Vagina (tissue), 2 donors: ENCODE results near the gene PCNT. TPM values are rescaled to one million over a fixed set of nuclear protein-coding genes. Genes with fewer than 3 reads are reported as not detected.
"Not testable (repeated sequence)": the region's sequence is repeated elsewhere in the genome, so short reads cannot be mapped to it uniquely, and the experiment has no call there.

ENCODE experiments used
- DNase-seq, 2 donors: peaks; one replicate each; pipeline ENCODE4 v3.0.0-alpha.2; 2017; ENCODE audit errors: extremely low spot score in 2 of 2
- H3K27ac ChIP-seq: fragments of 200-600 bp; sonication (generic); one replicate; pipeline ENCODE4 v1.5.1; 2019
- H3K27me3 ChIP-seq: fragments of 200-600 bp; sonication (generic); one replicate; pipeline ENCODE4 v1.5.1; 2019
- H3K36me3 ChIP-seq, 2 donors: fragments of 200-600 bp; sonication (generic); one replicate each; pipeline ENCODE4 v1.5.1; 2017 to 2019
- H3K4me1 ChIP-seq: fragments of 200-600 bp; sonication (generic); one replicate; pipeline ENCODE4 v1.5.1; 2019
- H3K4me3 ChIP-seq, 2 donors: fragments of 200-600 bp; sonication (generic); 1 replicate in 1 of 2; 2 replicates in 1 of 2; pipeline ENCODE4 v1.5.1; 2016 to 2019
- H3K9me3 ChIP-seq: fragments of 200-600 bp; sonication (generic); one replicate; pipeline ENCODE4 v1.5.1; 2019
- POLR2A ChIP-seq, 2 donors: fragments of 450-650 bp; IDR thresholded peaks; one replicate each; pipeline ENCODE4 v1.6.1; 2017; ENCODE audit warnings: antibody characterized with exemption in 2 of 2, mild to moderate bottlenecking in 2 of 2, moderate library complexity in 2 of 2
- POLR2AphosphoS5 ChIP-seq, 2 donors: sonication (generic); formaldehyde crosslinking; IDR thresholded peaks; one replicate each; pipeline ENCODE4 v1.9.0; 2017; ENCODE audit warnings: antibody characterized with exemption in 2 of 2, mild to moderate bottlenecking in 2 of 2, low read depth in 1 of 2; ENCODE audit not compliant: insufficient read depth in 1 of 2
- intact Hi-C: fragments of 100-400 bp; cut with DNase I; formaldehyde crosslinking; loops from one replicate; pipeline ENCODE4 v1.15.1; 2023
- total RNA-seq: library from RNA; depleted of rRNA; stranded (reverse); fragments of >200 nt; gene quantifications from one replicate; pipeline ENCODE4 v1.2.3, GENCODE V29; 2016
- TF ChIP-seq, protein P1 (sequence below), 3 experiments: fragments of 450-650 bp in 2 of 3; fragments of 200-600 bp in 1 of 3; sonication (generic) in 1 of 3; IDR thresholded peaks; one replicate each; pipeline ENCODE4 v1.5.1; 2017 to 2019; ENCODE audit warnings: antibody characterized with exemption in 3 of 3, mild to moderate bottlenecking in 2 of 3, moderate library complexity in 2 of 3

PCNT gene
- total RNA-seq, 1 donor from 2014 or later: 35.8 TPM

DNA sequence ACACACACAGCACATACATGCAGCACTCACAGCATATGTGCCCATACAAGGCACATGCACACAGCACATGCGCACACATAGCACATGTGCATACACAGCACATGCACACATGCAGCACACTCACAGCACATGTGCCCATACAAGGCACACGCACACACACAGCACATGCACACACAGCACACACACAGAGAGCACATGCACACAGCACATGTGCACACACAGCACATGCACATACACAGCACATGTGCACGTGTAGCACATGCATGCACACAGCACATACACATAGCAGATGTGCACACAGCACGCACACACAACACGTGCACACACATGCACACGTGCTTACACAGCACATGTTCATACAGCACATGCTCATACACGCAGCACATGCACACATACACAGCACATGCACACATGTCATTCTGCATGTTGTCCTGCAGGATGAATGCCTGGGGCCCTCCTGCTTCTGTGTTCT lies 48.1 kb downstream of the PCNT start:
- no peak for TF ChIP-seq POLR2AphosphoS5 (IDR thresholded peaks at IDR 0.05; ENCODE audit: insufficient read depth in 1 of 2, low read depth in 1 of 2)
- TF ChIP-seq, protein P1, sequence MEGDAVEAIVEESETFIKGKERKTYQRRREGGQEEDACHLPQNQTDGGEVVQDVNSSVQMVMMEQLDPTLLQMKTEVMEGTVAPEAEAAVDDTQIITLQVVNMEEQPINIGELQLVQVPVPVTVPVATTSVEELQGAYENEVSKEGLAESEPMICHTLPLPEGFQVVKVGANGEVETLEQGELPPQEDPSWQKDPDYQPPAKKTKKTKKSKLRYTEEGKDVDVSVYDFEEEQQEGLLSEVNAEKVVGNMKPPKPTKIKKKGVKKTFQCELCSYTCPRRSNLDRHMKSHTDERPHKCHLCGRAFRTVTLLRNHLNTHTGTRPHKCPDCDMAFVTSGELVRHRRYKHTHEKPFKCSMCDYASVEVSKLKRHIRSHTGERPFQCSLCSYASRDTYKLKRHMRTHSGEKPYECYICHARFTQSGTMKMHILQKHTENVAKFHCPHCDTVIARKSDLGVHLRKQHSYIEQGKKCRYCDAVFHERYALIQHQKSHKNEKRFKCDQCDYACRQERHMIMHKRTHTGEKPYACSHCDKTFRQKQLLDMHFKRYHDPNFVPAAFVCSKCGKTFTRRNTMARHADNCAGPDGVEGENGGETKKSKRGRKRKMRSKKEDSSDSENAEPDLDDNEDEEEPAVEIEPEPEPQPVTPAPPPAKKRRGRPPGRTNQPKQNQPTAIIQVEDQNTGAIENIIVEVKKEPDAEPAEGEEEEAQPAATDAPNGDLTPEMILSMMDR (IDR thresholded peaks at IDR 0.05): no peak
- intact Hi-C loops: no loop called here
- Histone ChIP-seq H3K4me3 (no peak overlapping the region), H3K4me1 (no peaks in the 10 kb centered on the region), H3K9me3 (no peaks in the 10 kb centered on the region), H3K27me3 (no peaks in the 10 kb centered on the region), H3K27ac (no peak overlapping the region), H3K36me3 (peaks cover 0 to 7% of the 10 kb centered on the region in 2 donors)
- no peak for DNase-seq

DNA sequence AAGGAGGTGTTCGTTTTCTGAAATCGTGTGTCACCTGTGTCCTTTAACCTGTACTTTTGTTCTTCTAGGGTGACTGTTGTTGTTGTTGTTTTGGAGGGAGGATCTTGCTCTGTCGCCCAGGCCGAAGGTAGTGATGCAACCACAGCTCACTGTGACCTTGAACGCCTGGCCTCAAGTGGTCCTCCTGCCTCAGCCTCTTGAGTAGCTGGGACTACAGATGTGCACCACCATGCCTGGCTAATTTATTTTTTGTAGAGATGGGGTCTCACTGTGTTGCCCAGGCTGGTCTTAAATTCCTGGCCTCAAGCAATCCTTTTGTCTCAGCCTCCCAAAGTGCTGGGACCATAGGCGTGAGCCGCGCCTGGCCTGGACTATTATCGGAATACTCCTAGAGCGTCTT lies 49.0 kb downstream of the PCNT start:
- H3K36me3 ChIP-seq, H3K9me3 ChIP-seq, H3K27me3 ChIP-seq, H3K4me1 ChIP-seq, H3K27ac ChIP-seq, DNase-seq, intact Hi-C loops, H3K4me3 ChIP-seq: not testable (repeated sequence)

DNA sequence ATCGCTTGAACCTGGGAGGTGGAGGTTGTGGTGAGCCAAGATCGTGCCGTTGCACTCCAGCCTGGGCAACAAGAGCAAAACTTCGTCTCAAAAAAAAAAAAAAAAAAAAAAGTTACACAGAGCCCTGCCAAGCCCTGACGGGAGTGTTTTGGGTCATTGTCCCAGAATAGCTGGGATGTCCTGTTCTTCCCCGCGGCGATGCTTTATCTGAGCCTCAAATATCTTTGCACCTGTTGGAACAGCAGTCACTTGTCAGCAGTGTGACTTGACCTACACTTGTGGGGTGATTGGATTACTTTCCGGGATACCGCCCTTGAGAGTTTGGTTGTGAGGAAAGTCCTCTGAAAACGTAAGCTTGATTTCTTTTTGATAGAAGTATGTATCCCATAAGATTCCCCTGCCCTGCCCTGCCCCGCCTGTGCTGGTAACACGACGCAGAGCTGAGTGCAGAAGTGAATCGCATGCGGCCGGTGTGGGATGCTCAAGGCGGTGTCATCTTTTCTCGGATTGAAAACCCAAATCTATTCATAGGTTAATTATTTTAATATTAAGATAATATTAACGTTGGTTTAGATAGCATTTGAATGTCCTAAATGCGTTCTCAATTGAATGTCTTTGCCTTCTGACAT lies 50.9 kb downstream of the PCNT start:
- H3K4me1 ChIP-seq: no peaks in the 10 kb centered on the region
- H3K9me3 ChIP-seq: no peaks in the 10 kb centered on the region
- TF ChIP-seq POLR2AphosphoS5 (IDR thresholded peaks at IDR 0.05; ENCODE audit: insufficient read depth in 1 of 2, low read depth in 1 of 2) (no peak), POLR2A (IDR thresholded peaks at IDR 0.05) (no peak)
- TF ChIP-seq, protein P1 (IDR thresholded peaks at IDR 0.05): no peak
- no peak overlapping the region for H3K27ac ChIP-seq
- H3K36me3 ChIP-seq: peaks cover 0 to 6% of the 10 kb centered on the region in 2 donors
- intact Hi-C loops: no loop called here
- H3K4me3 ChIP-seq: no peak overlapping the region
- no peaks in the 10 kb centered on the region for H3K27me3 ChIP-seq
- DNase-seq: no peak

DNA sequence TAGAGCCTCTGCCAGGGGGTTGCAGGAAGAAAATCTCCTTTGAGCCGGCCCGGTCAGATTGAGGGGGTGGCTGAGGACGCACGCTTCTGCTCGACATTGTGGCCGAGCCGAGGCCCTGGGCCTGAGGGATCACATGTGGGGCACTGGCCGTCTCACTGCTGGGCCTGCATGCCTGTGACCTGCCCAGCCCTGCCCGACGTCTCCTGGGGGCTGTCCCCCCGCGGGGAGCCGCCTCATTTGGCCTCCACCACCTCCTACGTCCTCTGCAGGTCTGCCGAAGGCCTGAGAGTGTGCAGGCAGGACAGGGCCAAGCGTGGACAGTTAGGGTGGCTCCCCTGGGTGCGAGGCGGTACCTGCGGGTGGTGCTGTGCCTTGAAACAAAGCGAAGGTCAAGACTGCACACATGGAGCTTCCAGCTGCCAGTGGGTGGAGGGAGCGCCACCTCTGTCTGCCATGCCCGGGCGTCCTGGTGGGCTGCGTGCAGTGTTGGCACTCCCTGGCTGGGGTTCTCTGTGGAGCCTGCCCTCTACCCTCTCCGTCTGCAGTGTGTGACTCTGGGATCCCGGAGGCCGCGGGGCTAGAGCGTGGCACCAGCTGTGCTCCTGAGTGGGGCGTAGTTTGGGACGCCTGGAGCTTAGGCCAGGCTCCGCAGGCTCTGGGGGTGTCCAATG lies 51.7 kb downstream of the PCNT start:
- no peak for DNase-seq
- no peak overlapping the region for H3K27ac ChIP-seq
- intact Hi-C loops: no loop called here

GRCh38 chr21:46376231-46376628 lies 52.3 kb downstream of the PCNT start:
- TF ChIP-seq POLR2A (IDR thresholded peaks at IDR 0.05) (no peak), POLR2AphosphoS5 (IDR thresholded peaks at IDR 0.05; ENCODE audit: insufficient read depth in 1 of 2, low read depth in 1 of 2) (no peak)
- TF ChIP-seq, protein P1 (IDR thresholded peaks at IDR 0.05): no peak
- H3K27ac ChIP-seq: no peak overlapping the region
- H3K27me3 ChIP-seq: no peaks in the 10 kb centered on the region
- H3K4me1 ChIP-seq: no peaks in the 10 kb centered on the region
- H3K4me3 ChIP-seq: no peak overlapping the region
- peaks cover 0 to 6% of the 10 kb centered on the region in 2 donors for H3K36me3 ChIP-seq
- intact Hi-C loops: no loop called here
- no peaks in the 10 kb centered on the region for H3K9me3 ChIP-seq
- DNase-seq: no peak

More for the DNA sequence above, 51.7 kb downstream of the PCNT start:
- TF ChIP-seq, protein P1 (IDR thresholded peaks at IDR 0.05): no peak
- TF ChIP-seq POLR2AphosphoS5 (IDR thresholded peaks at IDR 0.05; ENCODE audit: insufficient read depth in 1 of 2, low read depth in 1 of 2): no peak
- Histone ChIP-seq H3K4me1 (no peaks in the 10 kb centered on the region), H3K36me3 (peaks cover 0 to 6% of the 10 kb centered on the region in 2 donors), H3K4me3 (no peak overlapping the region), H3K9me3 (no peaks in the 10 kb centered on the region), H3K27me3 (no peaks in the 10 kb centered on the region)
